Measurements from ENCODE around the gene AGBL3.

Gene AGBL3

GRCh38 chr7:135074531-135074930 lies 88.2 kb downstream of the AGBL3 start:
- H3K4me3 ChIP-seq (ENCODE audit: low read depth, low read length) = no peak overlapping the region
- no peak for DNase-seq (ENCODE audit: low read depth)
- TF ChIP-seq CTCF (IDR thresholded peaks at IDR 0.05; ENCODE audit: insufficient read depth, low read depth, low read length, missing control alignments) = no peak

GRCh38 chr7:135075716-135076115 lies 89.4 kb downstream of the AGBL3 start:
- H3K4me3 ChIP-seq (ENCODE audit: low read depth, low read length) = no peak overlapping the region
- no peak for TF ChIP-seq CTCF (IDR thresholded peaks at IDR 0.05; ENCODE audit: insufficient read depth, low read depth, low read length, missing control alignments)
- DNase-seq (ENCODE audit: low read depth) = no peak

- DNase-seq (ENCODE audit: low read depth) = no peak
- TF ChIP-seq CTCF (IDR thresholded peaks at IDR 0.05; ENCODE audit: insufficient read depth, low read depth, low read length, missing control alignments) = no peak
- H3K4me3 ChIP-seq (ENCODE audit: low read depth, low read length) = no peak overlapping the region
These were observed 90.6 kb downstream of the AGBL3 start for GRCh38 chr7:135076882-135077281.

GRCh38 chr7:135077642-135078041 lies 91.3 kb downstream of the AGBL3 start:
- no peak for DNase-seq (ENCODE audit: low read depth)
- H3K4me3 ChIP-seq (ENCODE audit: low read depth, low read length) = no peak overlapping the region
- no peak for TF ChIP-seq CTCF (IDR thresholded peaks at IDR 0.05; ENCODE audit: insufficient read depth, low read depth, low read length, missing control alignments)

- no peak overlapping the region for H3K4me3 ChIP-seq (ENCODE audit: low read depth, low read length)
These were observed 91.7 kb downstream of the AGBL3 start for GRCh38 chr7:135078051-135078450.

GRCh38 chr7:135079068-135079467 lies 92.8 kb downstream of the AGBL3 start:
- H3K4me3 ChIP-seq (ENCODE audit: low read depth, low read length) = no peak overlapping the region
- TF ChIP-seq CTCF (IDR thresholded peaks at IDR 0.05; ENCODE audit: insufficient read depth, low read depth, low read length, missing control alignments) = no peak
- DNase-seq (ENCODE audit: low read depth) = no peak

More at GRCh38 chr7:135078051-135078450, 91.7 kb downstream of the AGBL3 start:
- DNase-seq (ENCODE audit: low read depth) = no peak
- TF ChIP-seq CTCF (IDR thresholded peaks at IDR 0.05; ENCODE audit: insufficient read depth, low read depth, low read length, missing control alignments) = no peak

- DNase-seq (ENCODE audit: low read depth) = no peak
- TF ChIP-seq CTCF (IDR thresholded peaks at IDR 0.05; ENCODE audit: insufficient read depth, low read depth, low read length, missing control alignments) = no peak
- H3K4me3 ChIP-seq (ENCODE audit: low read depth, low read length) = no peak overlapping the region
These were observed 96.7 kb downstream of the AGBL3 start for GRCh38 chr7:135083005-135083404.

All from GM12865 (cell line).